T47D (cell line): ENCODE results near the gene WIF1.

Source experiments
- DNase-seq, 2 experiments: peaks; one replicate each; pipeline versions ENCODE4 v3.0.0 to v3.0.0-alpha.2; 2011 to 2012; ENCODE audit warnings: low read depth in 1 of 2, low spot score in 1 of 2
- JUND ChIP-seq: IDR thresholded peaks from 2 replicates; pipeline ENCODE4 v1.6.1; 2012; ENCODE audit warnings: low read depth
- in situ Hi-C: cut with HindIII; loops from 2 replicates; pipeline ENCODE4 v1.10.0; 2016; ENCODE audit warnings: low sequenced_read_pairs, low pct_unique_long_range_greater_than_20kb

The WIF1 gene

GRCh38 chr12:65121049-65121955 lies at the start of gene WIF1:
WIF1 (minus strand) TSS chr12:65121305; CDS start chr12:65121191, 114 bp downstream.
- in situ Hi-C loops, result no loop called here
- DNase-seq, result peak in 1 of 2 experiments; percentile 41
- no peak for TF ChIP-seq JUND

GRCh38 chr12:65170209-65170881 lies 49.2 kb upstream of the WIF1 start:
- TF ChIP-seq JUND, result no peak
- in situ Hi-C loops, result no loop called here
- DNase-seq, result peak; percentile 50 to 69

DNA sequence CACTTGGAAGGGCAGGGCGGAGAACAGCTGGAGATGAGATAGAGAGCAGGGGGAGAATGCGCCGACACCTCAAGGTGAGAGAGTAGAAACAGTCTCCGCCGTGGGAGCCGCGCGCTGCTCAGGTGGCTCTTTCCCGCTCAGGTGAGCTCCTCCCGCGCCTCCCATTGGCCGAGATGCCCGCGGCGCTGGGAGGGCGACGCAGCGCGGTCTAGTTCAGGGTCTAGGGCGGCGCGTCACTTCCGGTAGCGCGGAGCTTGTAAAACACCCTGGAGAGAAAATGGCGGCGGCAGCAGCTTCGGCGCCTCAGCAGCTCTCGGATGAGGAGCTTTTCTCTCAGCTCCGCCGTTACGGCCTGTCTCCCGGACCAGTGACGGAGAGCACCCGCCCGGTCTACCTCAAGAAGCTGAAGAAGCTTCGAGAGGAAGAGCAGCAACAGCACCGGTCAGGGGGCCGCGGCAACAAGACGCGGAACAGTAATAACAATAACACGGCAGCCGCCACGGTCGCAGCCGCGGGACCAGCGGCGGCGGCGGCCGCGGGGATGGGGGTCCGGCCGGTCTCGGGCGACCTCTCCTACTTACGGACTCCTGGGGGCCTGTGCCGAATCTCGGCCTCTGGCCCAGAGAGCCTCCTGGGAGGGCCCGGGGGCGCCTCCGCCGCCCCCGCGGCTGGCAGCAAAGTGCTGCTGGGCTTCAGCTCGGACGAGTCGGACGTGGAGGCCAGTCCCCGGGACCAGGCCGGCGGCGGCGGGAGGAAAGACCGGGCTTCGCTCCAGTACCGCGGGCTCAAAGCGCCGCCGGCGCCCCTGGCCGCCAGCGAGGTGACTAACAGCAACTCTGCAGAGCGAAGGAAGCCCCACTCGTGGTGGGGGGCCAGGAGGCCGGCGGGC lies 48.5 kb upstream of the WIF1 start, which contains the start of gene LEMD3:
TSS of gene LEMD3 (plus strand) at position 264 of the 889 bp plus-strand sequence. CDS start at position 278, 14 bp downstream.
- DNase-seq, result peak; percentile 98 to 99
- TF ChIP-seq JUND, result no peak
- in situ Hi-C loops, result no loop called here

GRCh38 chr12:65168681-65169319 lies 47.7 kb upstream of the WIF1 start:
- in situ Hi-C loops, result no loop called here
- no peak for TF ChIP-seq JUND

GRCh38 chr12:65164774-65165173 lies 43.7 kb upstream of the WIF1 start:
- TF ChIP-seq JUND, result no peak
- DNase-seq, result peak in 1 of 2 experiments; percentile 16
- in situ Hi-C loops, result no loop called here

More at GRCh38 chr12:65168681-65169319, 47.7 kb upstream of the WIF1 start:
- no peak for DNase-seq

DNA sequence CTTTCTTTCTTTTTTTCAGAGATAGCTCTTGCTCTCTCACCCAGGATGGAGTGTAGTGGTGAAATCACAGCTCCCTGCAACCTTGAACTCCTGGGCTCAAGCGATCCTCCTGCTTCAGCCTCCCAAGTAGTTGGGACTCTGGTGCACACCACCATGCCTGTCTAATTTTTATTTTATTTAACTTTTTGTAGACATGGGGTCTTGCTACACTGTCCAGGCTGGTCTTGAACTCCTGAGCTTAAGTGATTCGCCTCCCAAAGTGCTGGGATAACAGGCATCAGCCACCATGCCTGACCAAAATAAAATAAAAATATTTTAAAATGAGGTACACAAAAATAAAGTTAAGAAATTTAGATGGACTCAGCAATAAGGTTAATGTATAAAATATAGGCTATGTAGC lies 43.1 kb upstream of the WIF1 start:
- no peak for TF ChIP-seq JUND
- in situ Hi-C loops, result no loop called here
- DNase-seq, result no peak

DNA sequence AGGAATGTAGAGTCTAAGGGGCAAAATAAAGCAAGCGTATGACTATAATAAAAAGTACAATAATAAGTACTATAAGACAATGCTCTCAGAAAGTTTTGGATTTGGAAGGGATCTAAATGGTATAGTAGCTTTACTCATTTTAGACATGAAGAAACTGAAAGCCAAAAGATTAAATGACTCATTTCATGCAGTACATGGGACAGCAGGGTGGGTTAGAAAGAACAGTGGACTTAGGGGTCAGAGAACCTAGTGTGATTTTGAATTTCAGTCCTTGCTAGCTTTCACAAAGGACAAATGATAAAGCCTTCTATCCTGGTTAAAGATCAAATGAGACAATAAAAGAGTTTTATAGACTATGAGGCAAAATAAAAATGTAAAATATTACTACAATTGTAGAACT lies 41.5 kb upstream of the WIF1 start:
- in situ Hi-C loops, result no loop called here
- no peak for DNase-seq
- TF ChIP-seq JUND, result no peak

DNA sequence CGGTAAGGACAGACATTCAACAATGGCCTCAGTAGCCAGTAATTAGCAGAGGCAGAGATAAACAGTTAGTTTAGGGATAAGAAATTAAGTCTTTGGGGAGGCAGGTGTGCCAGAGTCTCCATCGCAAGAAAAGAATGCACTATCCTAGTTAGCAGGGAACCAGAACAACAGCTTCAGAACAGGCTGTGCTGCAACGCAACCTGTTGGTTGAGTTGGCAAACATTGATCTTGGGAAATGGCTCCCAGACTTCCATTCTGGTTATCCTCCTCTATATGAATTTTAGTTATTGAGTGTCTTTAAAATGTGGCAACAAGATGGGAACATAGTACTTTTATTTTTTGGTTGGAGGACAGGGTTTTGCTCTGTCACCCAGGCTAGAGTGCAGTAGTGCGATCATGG lies 36.0 kb upstream of the WIF1 start:
- in situ Hi-C loops, result no loop called here
- TF ChIP-seq JUND, result no peak
- DNase-seq, result peak in 1 of 2 experiments; percentile 63

DNA sequence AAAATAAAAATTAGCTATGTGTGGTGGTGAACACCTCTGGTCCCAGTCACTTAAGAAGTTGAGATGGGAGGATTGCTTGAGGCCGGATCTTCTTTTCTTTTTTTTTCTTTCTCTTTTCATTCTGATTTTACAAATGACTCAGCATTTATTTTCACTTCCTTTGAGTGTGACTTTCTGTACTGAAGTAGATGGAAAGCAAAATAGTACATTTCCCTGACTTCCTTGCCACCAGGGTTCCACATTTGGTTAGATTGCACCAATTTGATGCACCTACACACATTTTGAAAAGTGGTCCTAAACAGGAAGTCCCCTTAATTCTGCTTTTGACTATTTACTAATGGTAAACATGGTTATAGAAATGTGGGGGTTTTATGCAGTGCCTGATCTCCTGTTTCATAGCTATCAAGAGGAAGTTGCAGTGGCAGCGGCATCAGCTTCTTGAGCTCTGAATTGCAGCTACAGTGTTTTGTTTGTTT lies 35.3 kb upstream of the WIF1 start:
- in situ Hi-C loops, result no loop called here
- TF ChIP-seq JUND, result no peak
- DNase-seq, result no peak

- DNase-seq, result no peak
- in situ Hi-C loops, result no loop called here
These were observed 34.7 kb upstream of the WIF1 start for GRCh38 chr12:65155784-65156183.

DNA sequence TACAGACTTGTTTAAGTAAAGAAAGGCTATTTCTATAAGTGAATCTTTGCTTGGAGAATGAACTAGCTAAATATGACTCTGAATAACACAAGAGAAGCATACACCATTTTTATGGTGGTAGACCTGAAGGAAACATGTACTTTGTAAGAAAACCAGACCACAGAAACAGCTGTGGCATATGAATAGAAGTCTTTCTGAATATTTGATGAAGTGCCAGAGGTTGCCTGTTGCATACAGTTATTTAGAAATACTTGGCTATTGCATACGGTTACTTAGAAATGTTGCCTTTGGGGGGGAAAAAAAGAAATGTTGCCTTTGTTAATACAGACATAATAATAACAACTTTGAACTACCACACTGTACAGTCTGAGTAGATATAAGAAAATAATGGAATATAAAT lies 31.5 kb upstream of the WIF1 start:
- DNase-seq, result no peak
- TF ChIP-seq JUND, result no peak
- in situ Hi-C loops, result no loop called here

More at GRCh38 chr12:65155784-65156183, 34.7 kb upstream of the WIF1 start:
- TF ChIP-seq JUND, result no peak
